OCI-LY7 (cell line): Measurements from ENCODE around the gene PSMG2. TPM values are rescaled to one million over a fixed set of nuclear protein-coding genes. Genes with fewer than 3 reads are reported as not detected.
A peak's percentile ranks its signal among the peaks of the same experiment; 100 is the strongest.

Source experiments
- BruUV-seq: library from RNA; stranded (reverse); fragments of 400-500 nt; replicated peaks from 2 replicates; lab custom pipeline; 2021; lab: Mats Ljungman, UMichigan
- CTCF ChIA-PET: fragments of 300-600 bp; sonication (Branson Sonifier 250); formaldehyde crosslinking; loops from one replicate; lab custom pipeline; 2022; ENCODE audit warnings: antibody characterized with exemption; ENCODE audit not compliant: unreplicated experiment; lab: Charles Lee
- POLR2A ChIA-PET: fragments of 300-600 bp; sonication (Branson Sonifier 250); formaldehyde crosslinking; loops from one replicate; lab custom pipeline; 2022; ENCODE audit warnings: antibody characterized with exemption; lab: Charles Lee
- DNase-seq: peaks from one replicate; pipeline ENCODE4 v3.0.0-alpha.2; 2015; ENCODE audit warnings: low spot score
- H2AFZ ChIP-seq: fragments of 200-600 bp; sonication (generic), shearing (Covaris generic); 2 replicates; pipeline ENCODE4 v1.6.1; 2014; ENCODE audit warnings: mild to moderate bottlenecking, antibody characterized with exemption, low read length, moderate library complexity
- H3K27ac ChIP-seq: fragments of 200-600 bp; sonication (generic); 2 replicates; pipeline ENCODE4 v1.5.1; 2014; ENCODE audit warnings: mixed run types, low read depth, mild to moderate bottlenecking, moderate library complexity, low read length, inconsistent platforms; ENCODE audit not compliant: poor library complexity, severe bottlenecking
- H3K36me3 ChIP-seq: fragments of 200-600 bp; sonication (generic); 2 replicates; pipeline ENCODE4 v1.6.1; 2014; ENCODE audit warnings: mild to moderate bottlenecking, antibody characterized with exemption, low read length, moderate library complexity, mixed read lengths; ENCODE audit not compliant: insufficient read depth
- H3K4me1 ChIP-seq: fragments of 200-600 bp; sonication (generic); 2 replicates; pipeline ENCODE4 v1.5.1; 2014; ENCODE audit warnings: mild to moderate bottlenecking, low read length; ENCODE audit not compliant: insufficient read depth, poor library complexity, severe bottlenecking
- H3K4me2 ChIP-seq: fragments of 200-600 bp; sonication (generic); 2 replicates; pipeline ENCODE4 v1.6.1; 2014; ENCODE audit warnings: mild to moderate bottlenecking, low read length
- H3K4me3 ChIP-seq: fragments of 200-600 bp; sonication (generic); 2 replicates; pipeline ENCODE4 v1.5.1; 2014; ENCODE audit warnings: mild to moderate bottlenecking, low read depth, low read length; ENCODE audit not compliant: poor library complexity, severe bottlenecking
- H3K79me2 ChIP-seq: fragments of 200-600 bp; sonication (generic); 2 replicates; pipeline ENCODE4 v1.6.1; 2016; ENCODE audit warnings: low read depth, mild to moderate bottlenecking, low read length, moderate library complexity, mixed read lengths; ENCODE audit not compliant: insufficient read depth
- H3K9me2 ChIP-seq: fragments of 200-600 bp; sonication (generic); 2 replicates; pipeline ENCODE4 v1.6.1; 2016; ENCODE audit warnings: mild to moderate bottlenecking, low read length, mixed read lengths; ENCODE audit not compliant: insufficient read depth
- H3K9me3 ChIP-seq: fragments of 200-600 bp; sonication (generic); 2 replicates; pipeline ENCODE4 v1.6.1; 2014; ENCODE audit warnings: mild to moderate bottlenecking, mixed run types, low read length, mixed read lengths
- H4K20me1 ChIP-seq: fragments of 200-600 bp; sonication (generic); 2 replicates; pipeline ENCODE4 v1.6.1; 2014; ENCODE audit warnings: mild to moderate bottlenecking, antibody characterized with exemption, low read length, moderate library complexity, mixed read lengths; ENCODE audit not compliant: insufficient read depth
- EZH2phosphoT487 ChIP-seq: fragments of 200-600 bp; sonication (generic); IDR thresholded peaks from 2 replicates; pipeline ENCODE4 v1.6.1; 2018; ENCODE audit warnings: low read depth, borderline replicate concordance, mild to moderate bottlenecking, mixed run types, antibody characterized with exemption, low read length, moderate library complexity, mixed read lengths
- intact Hi-C: fragments of 100-400 bp; cut with micrococcal nuclease; formaldehyde crosslinking; loops from one replicate; pipeline ENCODE4 v1.10.0; 2022; ENCODE audit not compliant: unreplicated experiment
- total RNA-seq, 2 experiments: library from RNA; depleted of rRNA in 1 of 2; stranded (reverse); fragments of >200 nt in 1 of 2; shearing (Covaris generic) in 1 of 2; gene quantifications; 2 replicates each; pipeline ENCODE4 v1.2.3, GENCODE V29; 2014 to 2022
- TF ChIP-seq, protein P1 (sequence below): fragments of 200-600 bp; sonication (generic); conservative IDR thresholded peaks from 2 replicates; pipeline ENCODE4 v1.5.1; 2014; ENCODE audit warnings: mild to moderate bottlenecking, antibody characterized with exemption, low read length, moderate library complexity, mixed read lengths

Gene PSMG2
- total RNA-seq, 2 experiments from 2014 or later = 69.2 to 98.8 TPM

DNA sequence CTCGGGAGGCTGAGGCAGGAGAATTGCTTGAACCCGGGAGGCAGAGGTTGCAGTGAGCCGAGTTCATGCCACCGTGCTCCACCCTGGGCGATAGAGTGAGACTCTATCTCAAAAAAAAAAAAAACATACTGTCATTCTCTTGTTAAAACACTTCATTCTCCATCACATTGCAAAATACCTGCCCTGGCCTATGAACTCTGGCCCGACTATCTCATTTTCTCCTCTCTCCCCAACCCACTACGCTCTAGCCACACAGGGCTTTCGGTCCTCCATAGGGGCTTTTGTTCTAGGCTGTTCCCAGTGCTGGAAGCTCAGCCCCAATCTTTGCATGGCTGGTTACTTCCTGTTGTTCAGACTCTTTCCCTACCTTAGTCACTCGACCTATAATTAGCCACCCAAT is 10.6 kb upstream of the PSMG2 start:
- ChIA-PET CTCF (interaction anchor here (0.6 kb wide), 1 partner anchor 368 kb away, joined by 3 read pairs; no protein-coding TSS in a partner anchor), POLR2A (interaction anchor here (0.7 to 1.0 kb wide), 3 partner anchors 23 to 188 kb away, joined by 3 to 6 read pairs (median 3); no protein-coding TSS in a partner anchor)
- Histone ChIP-seq H3K4me2 (no peak overlapping the region), H3K4me1 (peaks cover 5% of the 10 kb centered on the region), H2AFZ (no peak overlapping the region), H3K27ac (no peak overlapping the region), H3K9me3 (no peaks in the 10 kb centered on the region), H4K20me1 (no peaks in the 10 kb centered on the region), H3K79me2 (no peaks in the 10 kb centered on the region; the same call in 1 of the 2 replicates), H3K36me3 (peaks cover 48% of the 10 kb centered on the region), H3K4me3 (no peak overlapping the region), H3K9me2 (no peaks in the 10 kb centered on the region)
- TF ChIP-seq EZH2phosphoT487 = no peak
- TF ChIP-seq, protein P1, sequence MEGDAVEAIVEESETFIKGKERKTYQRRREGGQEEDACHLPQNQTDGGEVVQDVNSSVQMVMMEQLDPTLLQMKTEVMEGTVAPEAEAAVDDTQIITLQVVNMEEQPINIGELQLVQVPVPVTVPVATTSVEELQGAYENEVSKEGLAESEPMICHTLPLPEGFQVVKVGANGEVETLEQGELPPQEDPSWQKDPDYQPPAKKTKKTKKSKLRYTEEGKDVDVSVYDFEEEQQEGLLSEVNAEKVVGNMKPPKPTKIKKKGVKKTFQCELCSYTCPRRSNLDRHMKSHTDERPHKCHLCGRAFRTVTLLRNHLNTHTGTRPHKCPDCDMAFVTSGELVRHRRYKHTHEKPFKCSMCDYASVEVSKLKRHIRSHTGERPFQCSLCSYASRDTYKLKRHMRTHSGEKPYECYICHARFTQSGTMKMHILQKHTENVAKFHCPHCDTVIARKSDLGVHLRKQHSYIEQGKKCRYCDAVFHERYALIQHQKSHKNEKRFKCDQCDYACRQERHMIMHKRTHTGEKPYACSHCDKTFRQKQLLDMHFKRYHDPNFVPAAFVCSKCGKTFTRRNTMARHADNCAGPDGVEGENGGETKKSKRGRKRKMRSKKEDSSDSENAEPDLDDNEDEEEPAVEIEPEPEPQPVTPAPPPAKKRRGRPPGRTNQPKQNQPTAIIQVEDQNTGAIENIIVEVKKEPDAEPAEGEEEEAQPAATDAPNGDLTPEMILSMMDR = no peak
- intact Hi-C loops = loop anchor here (5.0 kb wide), 1 partner anchor 50 kb away; no protein-coding TSS in a partner anchor
- DNase-seq = no peak
- BruUV-seq = no TSS peak

DNA sequence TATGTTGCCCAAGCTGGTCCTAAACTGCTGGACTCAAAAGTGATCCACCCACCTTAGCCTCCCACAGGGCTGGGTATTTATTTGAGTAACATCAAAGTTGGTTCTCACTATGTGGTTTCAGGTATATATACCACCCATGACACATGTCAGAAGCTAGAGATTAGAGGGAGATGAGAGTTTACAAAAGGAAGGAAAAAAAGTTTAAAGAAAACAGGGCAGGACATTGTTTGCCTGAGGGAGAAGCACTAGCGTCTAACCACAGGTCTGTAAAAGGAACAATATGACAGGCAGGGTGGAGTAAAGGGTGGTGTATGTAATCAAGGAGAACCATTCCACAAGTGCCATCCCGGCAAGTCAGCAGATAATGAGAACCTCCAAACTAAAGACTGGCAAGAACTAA is 8.8 kb upstream of the PSMG2 start:
- H3K4me1 ChIP-seq = peaks cover 5% of the 10 kb centered on the region
- H3K9me3 ChIP-seq = no peaks in the 10 kb centered on the region
- H3K36me3 ChIP-seq = peaks cover 64% of the 10 kb centered on the region
- DNase-seq = no peak
- TF ChIP-seq, protein P1 = no peak
- TF ChIP-seq EZH2phosphoT487 = no peak
- H3K27ac ChIP-seq = no peak overlapping the region
- H2AFZ ChIP-seq = no peak overlapping the region
- H3K4me2 ChIP-seq = no peak overlapping the region
- H4K20me1 ChIP-seq = no peaks in the 10 kb centered on the region
- intact Hi-C loops = loop anchor here (5.0 kb wide), 1 partner anchor 48 kb away; no protein-coding TSS in a partner anchor
- ChIA-PET CTCF (no interaction called here), POLR2A (no interaction called here)
- H3K79me2 ChIP-seq = no peaks in the 10 kb centered on the region; the same call in 1 of the 2 replicates
- H3K4me3 ChIP-seq = no peak overlapping the region
- BruUV-seq = no TSS peak
- no peaks in the 10 kb centered on the region for H3K9me2 ChIP-seq

- Histone ChIP-seq H3K79me2 (peaks cover 51% of the 10 kb centered on the region), H3K4me3 (no peak overlapping the region), H2AFZ (no peak overlapping the region), H3K27ac (no peak overlapping the region), H3K4me1 (peaks cover 30% of the 10 kb centered on the region), H3K9me3 (no peaks in the 10 kb centered on the region), H3K4me2 (peak overlapping the region; percentile 99), H3K36me3 (peaks cover 61% of the 10 kb centered on the region), H4K20me1 (peaks cover 15% of the 10 kb centered on the region; the same call in 1 of the 2 replicates), H3K9me2 (no peaks in the 10 kb centered on the region)
- ChIA-PET POLR2A (interaction anchor here (0.6 to 1.0 kb wide), 4 partner anchors 9 to 320 kb away, joined by 4 to 5 read pairs (median 5); no protein-coding TSS in a partner anchor), CTCF (no interaction called here)
- no peak for DNase-seq
- no TSS peak for BruUV-seq
- TF ChIP-seq, protein P1 = no peak
- no peak for TF ChIP-seq EZH2phosphoT487
- intact Hi-C loops = no loop called here
These were observed 3.1 kb upstream of the PSMG2 start for GRCh38 chr18:12699747-12700146.
